Suprapubic skin (tissue), 4 donors: ENCODE measurements around the gene CRYBB3.

ENCODE experiments used
- EP300 ChIP-seq: sonication (generic); formaldehyde crosslinking; IDR thresholded peaks from one replicate; pipeline ENCODE4 v1.6.1; 2017; ENCODE audit warnings: antibody characterized with exemption
- POLR2A ChIP-seq, 2 donors: fragments of 450-650 bp; IDR thresholded peaks; one replicate each; pipeline ENCODE4 v1.6.1; 2017; ENCODE audit warnings: antibody characterized with exemption in 2 of 2, mild to moderate bottlenecking in 2 of 2, moderate library complexity in 2 of 2
- POLR2AphosphoS5 ChIP-seq, 3 donors: sonication (generic); formaldehyde crosslinking; IDR thresholded peaks; one replicate each; pipeline ENCODE4 v1.6.1; 2017; ENCODE audit warnings: antibody characterized with exemption in 3 of 3
- TF ChIP-seq, protein P1 (sequence below), 2 donors: fragments of 200-600 bp in 1 of 2; fragments of 450-650 bp in 1 of 2; sonication (generic) in 1 of 2; IDR thresholded peaks; one replicate each; pipeline ENCODE4 v1.5.1; 2016 to 2019; ENCODE audit warnings: antibody characterized with exemption in 2 of 2, mild to moderate bottlenecking in 1 of 2, moderate library complexity in 1 of 2

DNA sequence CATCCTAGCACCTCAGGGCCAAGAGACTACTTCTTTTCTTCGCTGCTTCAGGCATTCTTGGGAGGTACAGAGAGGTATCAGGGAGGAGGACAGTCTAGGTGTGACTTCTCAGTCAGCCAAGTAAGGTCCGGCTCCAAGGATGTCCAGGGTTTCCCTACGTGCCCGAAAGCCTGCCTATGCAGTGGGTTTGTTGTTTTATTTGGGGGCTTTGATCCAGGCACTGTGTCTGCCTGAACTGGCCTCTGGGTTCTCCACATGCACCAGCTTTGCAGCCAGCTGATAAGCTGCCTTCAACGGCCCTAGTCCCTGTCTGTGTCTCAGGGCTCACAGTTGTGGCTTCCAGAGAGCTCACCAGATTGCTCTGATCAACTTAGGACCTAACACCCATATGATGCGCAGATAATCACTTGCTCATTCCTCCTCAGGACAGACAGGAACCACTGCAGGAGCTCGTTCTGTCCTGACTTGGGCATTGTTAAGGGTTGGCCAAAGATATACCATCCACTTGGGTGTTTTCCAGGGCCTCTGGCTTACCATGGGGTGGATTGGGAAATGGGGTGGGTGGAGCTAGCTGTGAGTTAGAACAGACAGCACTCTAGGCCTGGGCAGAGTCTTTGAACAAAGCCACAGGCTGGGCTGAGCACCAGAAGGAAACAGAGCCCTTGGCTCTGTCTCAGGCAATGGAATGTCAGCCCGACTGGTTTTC is 45.5 kb upstream of the CRYBB3 start:
- TF ChIP-seq, protein P1, sequence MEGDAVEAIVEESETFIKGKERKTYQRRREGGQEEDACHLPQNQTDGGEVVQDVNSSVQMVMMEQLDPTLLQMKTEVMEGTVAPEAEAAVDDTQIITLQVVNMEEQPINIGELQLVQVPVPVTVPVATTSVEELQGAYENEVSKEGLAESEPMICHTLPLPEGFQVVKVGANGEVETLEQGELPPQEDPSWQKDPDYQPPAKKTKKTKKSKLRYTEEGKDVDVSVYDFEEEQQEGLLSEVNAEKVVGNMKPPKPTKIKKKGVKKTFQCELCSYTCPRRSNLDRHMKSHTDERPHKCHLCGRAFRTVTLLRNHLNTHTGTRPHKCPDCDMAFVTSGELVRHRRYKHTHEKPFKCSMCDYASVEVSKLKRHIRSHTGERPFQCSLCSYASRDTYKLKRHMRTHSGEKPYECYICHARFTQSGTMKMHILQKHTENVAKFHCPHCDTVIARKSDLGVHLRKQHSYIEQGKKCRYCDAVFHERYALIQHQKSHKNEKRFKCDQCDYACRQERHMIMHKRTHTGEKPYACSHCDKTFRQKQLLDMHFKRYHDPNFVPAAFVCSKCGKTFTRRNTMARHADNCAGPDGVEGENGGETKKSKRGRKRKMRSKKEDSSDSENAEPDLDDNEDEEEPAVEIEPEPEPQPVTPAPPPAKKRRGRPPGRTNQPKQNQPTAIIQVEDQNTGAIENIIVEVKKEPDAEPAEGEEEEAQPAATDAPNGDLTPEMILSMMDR (IDR thresholded peaks at IDR 0.05): no peak
- TF ChIP-seq POLR2A (IDR thresholded peaks at IDR 0.05) (no peak), EP300 (no peak), POLR2AphosphoS5 (IDR thresholded peaks at IDR 0.05) (peak in 2 of 3 donors; percentile 27 to 28)
